Neutrophil (primary cell): Measurements from ENCODE around the gene CASKIN1.

ENCODE experiments used
- H3K27ac ChIP-seq: fragments of 200-600 bp; sonication (generic); 2 replicates; pipeline ENCODE4 v1.5.1; 2016; ENCODE audit warnings: mild to moderate bottlenecking, moderate library complexity
- H3K27me3 ChIP-seq: fragments of 200-600 bp; sonication (generic); 2 replicates; pipeline ENCODE4 v1.6.0; 2016; ENCODE audit warnings: mild to moderate bottlenecking
- H3K36me3 ChIP-seq: fragments of 200-600 bp; sonication (generic); 2 replicates; pipeline ENCODE4 v1.5.1; 2017
- H3K4me1 ChIP-seq, 2 experiments: fragments of 200-600 bp in 1 of 2; sonication (generic) in 1 of 2; 1 replicate in 1 of 2; 2 replicates in 1 of 2; pipeline versions ENCODE4 v1.5.1 to v1.6.1; 2013 to 2016; ENCODE audit warnings: low read depth in 1 of 2, low read length in 1 of 2, mild to moderate bottlenecking in 1 of 2, moderate library complexity in 1 of 2; ENCODE audit not compliant: control insufficient read depth in 1 of 2, insufficient read depth in 1 of 2
- H3K4me3 ChIP-seq, 2 experiments: fragments of 200-600 bp in 1 of 2; sonication (generic) in 1 of 2; 1 replicate in 1 of 2; 2 replicates in 1 of 2; pipeline ENCODE4 v1.5.1; 2013 to 2016; ENCODE audit warnings: low read depth in 1 of 2, low read length in 1 of 2, mild to moderate bottlenecking in 1 of 2, moderate library complexity in 1 of 2
- H3K9me3 ChIP-seq: fragments of 200-600 bp; sonication (generic); 2 replicates; pipeline ENCODE4 v1.5.1; 2016
- TF ChIP-seq, protein P1 (sequence below): fragments of 200-600 bp; sonication (generic); IDR thresholded peaks from 2 replicates; pipeline ENCODE4 v1.5.1; 2016; ENCODE audit warnings: antibody characterized with exemption

CASKIN1 gene

DNA sequence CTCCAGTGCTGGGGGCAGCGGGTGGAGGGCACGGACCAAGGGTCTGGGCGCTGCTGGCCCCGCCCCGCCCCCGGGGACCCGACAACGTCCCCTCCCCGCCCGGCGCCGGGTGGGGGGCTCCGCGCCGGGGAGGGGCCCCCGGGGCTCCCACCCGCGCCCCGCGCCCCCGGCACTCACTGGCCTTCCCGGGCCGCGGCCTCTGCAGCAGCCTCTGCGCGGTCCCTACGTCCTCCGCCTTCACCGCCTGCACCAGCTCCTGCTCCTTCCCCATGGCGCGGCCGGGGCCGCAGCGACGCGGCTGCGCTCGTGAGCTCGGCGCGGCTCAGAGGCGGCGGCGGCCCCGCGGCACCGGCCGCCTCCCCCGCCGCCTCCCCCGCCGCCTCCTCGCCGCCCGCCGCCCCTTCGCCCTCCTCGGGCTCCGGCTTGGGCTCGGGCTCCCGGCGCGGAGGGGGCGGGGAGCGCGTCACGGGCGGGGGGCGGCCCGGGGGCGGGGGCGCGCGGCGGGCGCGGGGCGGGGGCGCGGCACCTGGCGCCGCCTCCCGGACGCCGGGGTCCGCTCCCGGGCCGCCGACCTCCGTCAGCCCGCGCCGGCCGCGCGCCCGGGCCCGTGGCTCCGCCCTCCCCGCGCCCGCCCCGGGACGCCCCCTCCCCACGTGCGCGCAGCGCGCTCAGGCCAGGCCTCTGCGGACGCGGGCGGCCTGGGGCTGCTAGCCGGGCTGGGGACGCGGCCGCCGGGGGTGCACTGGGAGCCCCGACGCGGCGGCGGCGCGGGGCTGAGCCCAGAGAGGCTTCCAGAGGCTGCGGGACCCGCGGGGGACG, at the start of gene CASKIN1:
Gene CASKIN1 (minus strand): TSS at position 444 of the 819 bp plus-strand sequence. CDS start 173 bp downstream, at position 271.
- H3K27ac ChIP-seq, result no peak within 1 kb of the TSS
- no peak within 1 kb of the TSS for H3K4me3 ChIP-seq
- no peaks in the 10 kb centered on the region for H3K36me3 ChIP-seq
- H3K9me3 ChIP-seq, result no peaks in the 10 kb centered on the region
- TF ChIP-seq, protein P1, sequence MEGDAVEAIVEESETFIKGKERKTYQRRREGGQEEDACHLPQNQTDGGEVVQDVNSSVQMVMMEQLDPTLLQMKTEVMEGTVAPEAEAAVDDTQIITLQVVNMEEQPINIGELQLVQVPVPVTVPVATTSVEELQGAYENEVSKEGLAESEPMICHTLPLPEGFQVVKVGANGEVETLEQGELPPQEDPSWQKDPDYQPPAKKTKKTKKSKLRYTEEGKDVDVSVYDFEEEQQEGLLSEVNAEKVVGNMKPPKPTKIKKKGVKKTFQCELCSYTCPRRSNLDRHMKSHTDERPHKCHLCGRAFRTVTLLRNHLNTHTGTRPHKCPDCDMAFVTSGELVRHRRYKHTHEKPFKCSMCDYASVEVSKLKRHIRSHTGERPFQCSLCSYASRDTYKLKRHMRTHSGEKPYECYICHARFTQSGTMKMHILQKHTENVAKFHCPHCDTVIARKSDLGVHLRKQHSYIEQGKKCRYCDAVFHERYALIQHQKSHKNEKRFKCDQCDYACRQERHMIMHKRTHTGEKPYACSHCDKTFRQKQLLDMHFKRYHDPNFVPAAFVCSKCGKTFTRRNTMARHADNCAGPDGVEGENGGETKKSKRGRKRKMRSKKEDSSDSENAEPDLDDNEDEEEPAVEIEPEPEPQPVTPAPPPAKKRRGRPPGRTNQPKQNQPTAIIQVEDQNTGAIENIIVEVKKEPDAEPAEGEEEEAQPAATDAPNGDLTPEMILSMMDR, result no peak
- peaks cover 81% of the 10 kb centered on the region for H3K27me3 ChIP-seq
- peaks cover 0 to 11% of the 10 kb centered on the region in 2 experiments for H3K4me1 ChIP-seq

GRCh38 chr16:2244926-2245795, 48.8 kb upstream of the CASKIN1 start:
- Histone ChIP-seq H3K27ac (no peak overlapping the region), H3K4me3 (no peak overlapping the region), H3K27me3 (no peaks in the 10 kb centered on the region), H3K36me3 (peaks cover 52% of the 10 kb centered on the region), H3K9me3 (no peaks in the 10 kb centered on the region), H3K4me1 (peaks cover 0 to 3% of the 10 kb centered on the region in 2 experiments)
- TF ChIP-seq, protein P1, result no peak

DNA sequence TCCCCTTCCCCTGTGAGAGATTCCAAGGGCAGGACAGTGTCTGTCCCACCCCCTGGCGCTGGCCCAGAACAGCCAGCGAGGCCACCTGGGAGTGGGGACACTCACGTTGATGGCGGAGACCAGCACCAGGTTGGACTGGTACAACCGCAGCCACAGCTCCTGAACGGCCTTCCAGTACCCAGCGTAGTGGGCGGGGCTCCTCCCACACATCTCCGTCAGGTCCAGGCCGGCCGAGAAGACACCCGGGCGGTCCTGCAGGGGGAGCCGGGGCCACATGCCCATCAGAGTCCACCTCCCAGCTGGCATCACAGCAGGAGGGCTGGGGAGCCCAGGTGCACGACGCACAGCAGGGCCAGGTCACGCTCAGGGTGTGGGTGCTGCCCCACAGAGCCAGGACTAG, 47.9 kb upstream of the CASKIN1 start:
- H3K36me3 ChIP-seq, result peaks cover 61% of the 10 kb centered on the region
- no peak overlapping the region for H3K27ac ChIP-seq
- TF ChIP-seq, protein P1, result no peak

DNA sequence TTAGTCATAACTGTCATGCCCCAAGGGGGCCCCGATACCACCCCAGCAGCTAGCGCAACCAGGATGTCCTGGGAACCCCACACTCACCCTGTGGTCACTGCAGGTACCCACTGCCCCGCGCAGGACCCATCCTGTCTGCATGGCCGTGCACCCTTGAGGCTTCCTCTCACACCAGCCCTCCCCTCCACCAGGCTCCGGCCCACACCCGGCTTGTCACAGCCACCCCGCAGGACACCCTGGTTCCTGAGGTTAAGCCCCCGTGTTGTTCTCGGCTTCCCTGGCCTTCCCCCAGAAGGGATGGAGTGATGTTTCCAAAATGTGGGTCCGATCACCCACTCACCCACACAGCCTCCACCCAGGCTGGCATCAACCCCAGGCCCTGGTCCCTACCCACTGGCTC, 47.4 kb upstream of the CASKIN1 start:
- Histone ChIP-seq H3K36me3 (peaks cover 64% of the 10 kb centered on the region), H3K4me1 (no peaks in the 10 kb centered on the region), H3K27ac (no peak overlapping the region), H3K9me3 (no peaks in the 10 kb centered on the region), H3K4me3 (no peak overlapping the region), H3K27me3 (peaks cover 4% of the 10 kb centered on the region)
- TF ChIP-seq, protein P1, result no peak

More for the DNA sequence above, 47.9 kb upstream of the CASKIN1 start:
- no peaks in the 10 kb centered on the region for H3K4me1 ChIP-seq
- no peak overlapping the region for H3K4me3 ChIP-seq
- H3K9me3 ChIP-seq, result no peaks in the 10 kb centered on the region
- H3K27me3 ChIP-seq, result no peaks in the 10 kb centered on the region

GRCh38 chr16:2243031-2243528, 46.7 kb upstream of the CASKIN1 start:
- Histone ChIP-seq H3K9me3 (no peaks in the 10 kb centered on the region), H3K27ac (no peak overlapping the region), H3K4me1 (no peaks in the 10 kb centered on the region), H3K27me3 (peaks cover 11% of the 10 kb centered on the region), H3K36me3 (peaks cover 68% of the 10 kb centered on the region), H3K4me3 (no peak overlapping the region)
- TF ChIP-seq, protein P1, result no peak
